Hippocampal formation (tissue), 2 donors: ENCODE data around the gene RXFP4.
"Not testable (repeated sequence)": the region's sequence is repeated elsewhere in the genome, so short reads cannot be mapped to it uniquely, and the experiment has no call there.

Experiments used
- DNase-seq, 2 donors: peaks; one replicate each; lab custom pipeline; 2025; lab: John Stamatoyannopoulos, UW

The RXFP4 gene, protein sequence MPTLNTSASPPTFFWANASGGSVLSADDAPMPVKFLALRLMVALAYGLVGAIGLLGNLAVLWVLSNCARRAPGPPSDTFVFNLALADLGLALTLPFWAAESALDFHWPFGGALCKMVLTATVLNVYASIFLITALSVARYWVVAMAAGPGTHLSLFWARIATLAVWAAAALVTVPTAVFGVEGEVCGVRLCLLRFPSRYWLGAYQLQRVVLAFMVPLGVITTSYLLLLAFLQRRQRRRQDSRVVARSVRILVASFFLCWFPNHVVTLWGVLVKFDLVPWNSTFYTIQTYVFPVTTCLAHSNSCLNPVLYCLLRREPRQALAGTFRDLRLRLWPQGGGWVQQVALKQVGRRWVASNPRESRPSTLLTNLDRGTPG

DNA sequence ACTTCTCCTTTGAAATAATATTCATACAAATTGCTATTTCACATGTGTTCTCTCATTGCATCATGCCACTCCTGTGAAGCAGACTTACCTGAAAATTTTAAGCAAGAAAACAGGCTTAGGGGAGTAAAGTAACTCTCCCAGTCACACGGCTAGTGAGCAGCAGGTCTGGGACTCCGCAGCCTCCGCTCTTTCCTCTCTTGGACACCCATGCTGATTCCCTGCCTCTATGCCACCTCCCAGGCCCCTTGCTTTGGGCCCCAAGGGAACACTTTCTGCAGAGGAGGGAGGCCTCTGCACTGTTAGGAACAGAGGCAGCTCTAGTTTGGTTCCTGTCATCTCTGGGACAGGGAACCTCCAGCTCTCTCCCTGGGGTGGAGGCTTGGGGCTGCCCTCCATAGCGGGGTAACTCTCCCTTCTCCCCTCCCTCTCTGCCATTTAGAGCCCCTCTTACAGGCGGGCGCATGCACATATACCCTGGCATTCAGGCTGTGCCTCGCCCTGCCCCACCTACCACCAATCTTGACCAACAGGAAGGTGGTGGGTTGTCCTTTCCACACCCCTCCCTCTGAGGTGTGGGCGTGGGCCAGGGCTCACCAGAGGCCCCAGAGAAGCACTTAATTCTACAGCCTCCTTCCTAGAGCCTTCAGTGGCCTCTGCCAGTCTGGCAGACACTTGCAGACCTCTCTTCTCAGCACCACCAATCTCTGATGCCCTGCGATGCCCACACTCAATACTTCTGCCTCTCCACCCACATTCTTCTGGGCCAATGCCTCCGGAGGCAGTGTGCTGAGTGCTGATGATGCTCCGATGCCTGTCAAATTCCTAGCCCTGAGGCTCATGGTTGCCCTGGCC is at the start of gene RXFP4:
TSS of gene RXFP4 (plus strand) at position 646 of the 852 bp plus-strand sequence. CDS start at position 718, 72 bp downstream.
- DNase-seq = no peak

GRCh38 chr1:155892796-155893195 is 48.6 kb upstream of the RXFP4 start:
- no peak for DNase-seq

GRCh38 chr1:155893389-155894142 is 47.9 kb upstream of the RXFP4 start:
- DNase-seq = no peak

DNA sequence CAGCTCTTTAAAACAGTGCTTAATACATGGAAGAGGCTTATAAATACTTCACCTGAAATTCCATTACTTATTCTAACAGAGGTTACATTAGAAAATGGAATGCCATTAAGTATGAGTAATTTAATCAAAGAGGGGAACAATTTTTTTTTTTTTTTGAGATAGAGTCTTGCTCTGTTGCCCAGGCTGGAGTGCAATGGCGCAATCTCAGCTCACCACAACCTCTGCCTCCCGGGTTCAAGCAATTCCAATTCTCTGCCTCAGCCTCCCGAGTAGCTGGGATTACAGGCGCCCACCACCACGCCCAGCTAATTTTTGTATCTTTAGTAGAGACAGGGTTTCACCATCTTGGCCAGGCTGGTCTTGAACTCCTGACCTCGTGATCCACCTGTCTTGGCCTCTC is 45.8 kb upstream of the RXFP4 start:
- DNase-seq = not testable (repeated sequence)

DNA sequence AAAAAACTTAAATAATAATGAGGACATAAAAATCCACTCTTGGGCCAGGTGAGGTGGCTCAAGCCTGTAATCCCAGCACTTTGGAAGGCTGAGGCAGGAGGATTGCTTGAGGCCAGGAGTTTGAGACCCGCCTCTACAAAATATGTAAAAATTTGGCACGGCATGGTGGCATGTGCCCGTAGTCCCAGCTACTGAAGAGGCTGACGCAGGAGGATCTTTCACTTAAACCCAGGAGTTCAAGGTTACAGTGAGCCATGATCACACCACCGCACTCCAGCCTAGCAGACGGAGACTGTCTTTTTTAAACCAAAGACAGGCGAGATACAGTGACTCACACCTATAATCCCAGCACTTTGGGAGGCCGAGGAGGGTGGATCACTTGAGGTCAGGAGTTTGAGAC is 45.0 kb upstream of the RXFP4 start:
- DNase-seq = not testable (repeated sequence)

DNA sequence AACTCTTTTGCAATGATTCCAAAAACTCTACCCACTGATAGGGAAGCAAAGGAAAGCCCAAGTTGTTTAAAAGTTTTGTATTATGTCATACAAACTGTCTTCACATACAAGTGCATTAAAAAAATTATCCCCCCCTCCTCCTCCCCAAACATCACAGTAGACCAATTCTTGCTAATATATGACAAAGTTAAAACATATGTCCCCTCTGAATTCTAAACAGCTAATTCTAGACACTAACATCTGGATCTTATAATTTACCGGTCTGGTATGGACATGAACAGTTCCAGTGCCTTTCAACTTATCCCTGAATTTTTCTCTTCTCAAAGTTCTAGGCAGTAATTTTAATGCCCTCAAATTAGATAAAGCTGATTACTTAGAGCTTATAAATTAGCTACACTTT is 43.7 kb upstream of the RXFP4 start:
- no peak for DNase-seq

GRCh38 chr1:155898888-155899287 is 42.5 kb upstream of the RXFP4 start:
- no peak for DNase-seq

DNA sequence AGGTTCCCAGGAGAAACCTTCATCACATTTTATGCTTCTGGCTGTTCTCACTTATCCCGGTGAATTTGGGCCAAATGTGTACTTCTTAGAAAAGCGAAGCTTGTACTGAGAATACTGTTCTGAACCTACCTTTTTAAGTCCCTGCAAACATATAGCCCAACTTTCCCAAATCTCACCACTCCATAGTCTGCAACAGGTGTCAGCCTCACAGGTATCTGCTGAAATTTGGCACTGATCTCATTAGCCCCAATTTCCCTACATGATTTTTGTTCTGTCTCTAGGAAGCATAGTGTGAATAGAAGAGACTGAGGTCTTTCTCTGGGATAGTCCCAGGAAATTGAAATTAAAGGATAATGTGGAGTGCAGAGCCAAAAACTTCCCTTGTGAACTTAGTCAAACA is 41.8 kb upstream of the RXFP4 start:
- no peak for DNase-seq

DNA sequence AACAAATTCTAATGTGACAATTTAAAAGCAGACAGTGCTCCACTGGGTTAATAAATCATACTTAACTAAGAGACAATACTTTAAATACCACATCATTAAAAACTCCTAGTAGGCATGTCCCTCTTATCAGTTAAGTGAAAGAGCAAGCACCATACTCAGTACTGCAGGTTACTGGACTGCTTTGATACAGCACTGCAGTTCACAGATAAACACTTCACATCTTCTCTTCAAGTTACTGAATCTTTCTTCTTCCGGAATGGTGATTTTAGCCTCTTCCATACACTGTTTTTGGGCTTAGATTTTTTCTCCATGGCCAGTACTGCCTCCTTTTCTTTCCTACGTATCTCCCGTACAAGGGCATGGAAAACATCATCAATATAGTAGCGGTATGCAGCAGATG is 41.3 kb upstream of the RXFP4 start:
- DNase-seq = no peak

DNA sequence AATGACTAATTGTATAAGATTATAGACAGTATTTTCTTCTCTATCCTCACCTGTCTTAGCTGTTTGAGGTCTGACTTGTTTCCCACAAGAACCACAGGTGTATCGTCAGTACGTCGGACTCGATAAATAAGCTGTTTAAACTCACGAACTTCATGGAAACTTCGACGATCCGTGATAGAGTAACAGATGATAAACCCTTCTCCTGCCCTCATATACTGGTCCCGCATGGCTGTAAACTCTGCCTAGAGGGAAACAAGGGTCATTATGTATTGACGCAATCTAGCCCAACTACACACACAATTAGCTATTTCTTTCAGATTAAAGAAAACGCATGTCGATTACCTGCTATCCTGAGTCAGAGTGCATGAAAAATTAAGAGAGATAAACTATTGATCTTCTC is 37.2 kb upstream of the RXFP4 start:
- no peak for DNase-seq

DNA sequence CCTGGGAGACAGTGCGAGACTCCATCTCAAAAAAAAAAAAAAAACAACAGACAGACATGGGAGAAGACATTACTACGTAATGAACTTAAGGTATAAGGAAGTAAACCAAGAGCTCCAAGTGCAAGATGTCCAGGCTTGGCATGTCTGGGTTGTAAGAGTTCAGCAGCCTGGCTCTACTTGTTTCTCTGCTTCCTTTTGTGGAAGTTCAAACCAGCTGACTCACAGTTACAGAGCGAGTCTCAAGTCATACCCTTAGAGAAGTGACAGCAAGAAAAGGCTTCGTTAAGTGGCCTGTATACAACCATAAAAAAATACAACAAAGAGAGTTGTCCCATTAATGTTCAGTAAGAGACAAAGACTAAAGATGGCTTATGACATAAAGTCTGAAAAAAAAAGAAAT is 31.5 kb upstream of the RXFP4 start:
- no peak for DNase-seq

DNA sequence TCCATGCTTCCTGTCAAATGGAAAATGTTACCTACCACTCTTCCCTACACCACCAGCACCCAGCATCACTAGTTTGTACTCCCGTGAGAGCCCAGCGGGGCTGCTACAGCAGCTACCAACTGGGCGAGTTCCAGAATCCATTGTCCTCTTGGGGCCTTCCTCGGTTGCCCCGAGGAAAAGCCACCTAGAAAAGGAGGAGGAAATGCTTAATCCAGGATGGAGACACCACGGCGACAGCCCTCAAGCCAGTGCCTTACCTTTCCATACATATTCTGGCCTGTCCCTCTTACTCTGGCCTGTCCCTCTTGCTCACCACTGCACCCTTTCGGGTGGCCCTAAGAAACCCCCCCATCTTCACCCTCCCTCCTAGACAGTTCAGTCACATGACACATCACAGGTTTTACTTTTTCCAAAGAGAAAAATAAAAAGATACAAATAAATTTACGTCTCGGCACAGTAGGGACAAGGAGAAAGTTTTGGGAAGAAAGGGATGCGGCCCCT is 30.8 kb upstream of the RXFP4 start:
- DNase-seq = peak; percentile 10 to 14

- DNase-seq = peak; percentile 66 to 77
These were observed 30.0 kb upstream of the RXFP4 start, which contains the start of gene RIT1 for GRCh38 chr1:155911156-155912055. Gene RIT1, minus strand, starts transcription at chr1:155911349. Its CDS starts 588 bp downstream, at chr1:155910761.

DNA sequence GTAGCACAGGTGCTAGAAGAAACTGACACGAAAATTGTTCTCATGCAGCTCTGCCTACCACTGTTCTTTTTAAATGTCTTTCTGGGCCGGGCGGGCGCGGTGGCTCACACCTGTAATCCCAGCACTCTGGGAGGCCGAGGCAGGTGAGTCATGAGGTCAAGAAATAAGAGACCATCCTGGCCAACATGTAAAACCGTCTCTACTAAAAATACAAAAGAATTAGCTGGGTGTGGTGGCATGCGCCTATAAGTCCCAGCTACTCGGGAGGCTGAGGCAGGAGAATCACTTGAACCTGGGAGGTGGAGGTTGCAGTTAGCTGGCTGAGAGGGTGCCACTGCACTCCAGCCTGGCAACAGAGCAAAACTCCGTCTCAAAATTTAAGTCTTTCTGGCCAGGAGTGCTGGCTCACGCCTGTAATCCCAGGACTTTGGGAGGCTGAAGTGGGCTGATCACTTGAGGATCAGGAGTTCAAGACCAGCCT is 29.3 kb upstream of the RXFP4 start:
- DNase-seq = no peak

DNA sequence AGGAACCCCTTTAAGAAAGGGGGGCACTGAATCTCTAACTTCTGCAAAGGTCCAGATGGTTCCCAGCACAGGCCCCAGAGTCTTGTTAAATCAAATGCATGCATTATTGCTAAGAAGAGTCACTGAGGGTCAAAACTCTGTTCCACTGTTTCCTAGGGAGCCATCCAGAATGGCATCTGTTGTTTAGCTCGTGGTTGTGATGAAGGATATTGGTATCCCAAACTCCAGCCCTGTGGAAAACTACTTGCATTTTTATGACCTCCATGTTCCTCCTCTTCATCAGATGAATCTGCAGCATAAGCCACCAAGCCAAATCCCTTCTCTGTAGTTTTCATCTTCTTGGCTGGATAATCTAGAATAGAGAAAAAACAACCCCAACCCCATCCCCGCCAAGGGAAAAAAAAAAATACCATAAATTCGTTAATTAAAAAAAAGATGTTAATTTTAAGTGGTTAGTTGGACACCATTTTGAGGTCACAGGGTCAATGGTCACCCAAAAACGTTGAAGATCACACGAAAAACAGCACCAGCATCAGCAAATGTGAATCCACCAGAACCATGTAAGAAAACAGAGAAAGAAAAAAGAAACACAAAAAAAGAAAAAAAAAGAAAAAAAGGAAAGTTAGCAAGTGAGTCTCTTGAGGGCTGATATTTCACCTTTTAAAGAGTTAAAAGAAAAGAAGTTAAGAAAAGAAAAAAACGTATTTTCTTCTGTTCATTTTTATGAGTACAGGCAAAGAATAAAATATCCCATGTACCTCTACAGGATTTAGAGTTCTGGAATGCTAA is 27.3 kb upstream of the RXFP4 start:
- no peak for DNase-seq

DNA sequence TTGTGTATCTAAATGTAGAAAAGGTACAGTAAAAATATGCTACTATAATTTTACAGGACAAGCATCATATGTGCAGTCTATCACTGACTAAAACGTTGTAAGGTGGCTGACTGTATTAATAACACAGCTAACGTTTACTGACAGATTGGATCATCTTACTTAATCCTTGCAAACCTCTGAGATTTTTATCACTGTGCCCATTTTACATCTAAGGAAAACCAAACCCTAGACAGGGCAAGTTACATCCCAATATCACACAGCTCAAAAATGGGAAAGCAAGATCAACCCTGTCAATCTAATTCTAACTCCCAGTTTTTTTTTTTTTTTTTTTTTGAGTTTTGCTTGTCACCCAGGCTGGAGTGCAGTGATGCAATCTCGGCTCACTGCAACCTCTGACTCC is 22.8 kb upstream of the RXFP4 start:
- no peak for DNase-seq

GRCh38 chr1:155919801-155920200 is 21.6 kb upstream of the RXFP4 start:
- no peak for DNase-seq

DNA sequence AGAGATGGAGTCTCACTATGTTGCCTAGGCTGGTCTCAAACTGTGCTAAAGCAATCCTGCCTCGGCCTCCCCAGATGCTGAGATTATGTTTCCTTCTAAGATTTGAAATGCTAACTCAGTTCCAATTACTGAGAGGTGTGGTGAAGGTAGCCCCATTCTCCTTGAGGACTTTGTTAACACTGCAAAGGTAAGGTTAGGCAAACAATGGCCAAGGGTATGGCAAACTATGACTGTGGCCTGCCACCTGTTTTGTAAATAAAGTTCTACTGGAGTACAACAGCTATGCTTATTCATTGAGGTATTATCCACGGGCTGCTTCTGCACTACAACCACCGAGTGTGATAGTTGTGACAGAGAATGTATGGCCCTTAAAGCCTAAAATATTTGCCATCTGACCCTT is 20.7 kb upstream of the RXFP4 start:
- no peak for DNase-seq

GRCh38 chr1:155925506-155925905 is 15.9 kb upstream of the RXFP4 start:
- DNase-seq = no peak

GRCh38 chr1:155929057-155929456 is 12.4 kb upstream of the RXFP4 start:
- DNase-seq = no peak
